GM19025 (cell line): ENCODE results near the gene TRAF6.
"Not testable (repeated sequence)": the region's sequence is repeated elsewhere in the genome, so short reads cannot be mapped to it uniquely, and the experiment has no call there.

ENCODE experiments used
- ATAC-seq: cut with Tn5 transposase; IDR thresholded peaks from one replicate; pipeline ENCODE4 v1.9.1; 2021; ENCODE audit warnings: mild to moderate bottlenecking, low read depth, moderate library complexity; ENCODE audit not compliant: unreplicated experiment

The TRAF6 gene, protein sequence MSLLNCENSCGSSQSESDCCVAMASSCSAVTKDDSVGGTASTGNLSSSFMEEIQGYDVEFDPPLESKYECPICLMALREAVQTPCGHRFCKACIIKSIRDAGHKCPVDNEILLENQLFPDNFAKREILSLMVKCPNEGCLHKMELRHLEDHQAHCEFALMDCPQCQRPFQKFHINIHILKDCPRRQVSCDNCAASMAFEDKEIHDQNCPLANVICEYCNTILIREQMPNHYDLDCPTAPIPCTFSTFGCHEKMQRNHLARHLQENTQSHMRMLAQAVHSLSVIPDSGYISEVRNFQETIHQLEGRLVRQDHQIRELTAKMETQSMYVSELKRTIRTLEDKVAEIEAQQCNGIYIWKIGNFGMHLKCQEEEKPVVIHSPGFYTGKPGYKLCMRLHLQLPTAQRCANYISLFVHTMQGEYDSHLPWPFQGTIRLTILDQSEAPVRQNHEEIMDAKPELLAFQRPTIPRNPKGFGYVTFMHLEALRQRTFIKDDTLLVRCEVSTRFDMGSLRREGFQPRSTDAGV

DNA sequence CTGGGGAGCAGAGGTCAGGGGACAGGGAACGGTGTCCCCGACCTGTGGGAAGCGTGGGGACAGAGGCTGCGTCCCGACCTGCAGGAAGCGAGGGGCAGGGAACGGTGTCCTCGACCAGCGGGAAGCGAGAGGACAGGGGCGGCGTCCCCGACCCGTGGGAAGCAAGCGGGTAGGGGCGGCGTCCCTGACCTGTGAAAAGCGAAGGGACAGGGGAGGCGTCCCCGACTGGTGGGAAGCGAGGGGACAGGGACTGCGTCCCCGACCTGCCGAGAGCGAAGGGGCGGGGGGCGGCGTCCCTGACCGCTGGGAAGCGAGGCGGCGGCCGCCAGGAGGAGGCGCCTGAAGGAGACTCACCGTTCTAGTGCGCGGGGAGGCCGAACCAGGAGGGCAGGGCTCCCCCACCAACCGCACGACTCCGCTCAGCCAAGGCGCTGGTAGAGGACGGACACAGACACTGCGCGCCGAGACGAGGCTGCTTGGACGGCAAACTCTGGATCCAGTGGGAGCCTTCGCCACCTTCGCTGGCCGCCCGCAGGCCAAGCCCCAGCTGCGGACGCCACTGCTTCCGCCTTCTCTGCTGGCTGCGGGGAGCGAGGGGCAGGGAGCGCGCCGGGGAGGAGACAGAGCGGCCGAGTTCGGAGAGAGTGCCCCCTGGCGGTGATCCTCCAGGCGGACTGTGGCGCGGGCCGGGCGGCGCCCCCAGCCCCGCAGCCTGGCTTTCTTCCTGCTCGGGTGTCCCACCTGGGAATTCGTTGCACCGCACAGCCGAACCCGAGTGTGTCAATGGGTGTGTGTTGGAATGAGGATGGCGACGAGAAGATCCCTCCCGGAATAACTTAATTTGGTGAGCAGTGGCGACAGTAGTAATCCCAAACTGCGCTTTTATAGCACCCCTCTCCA is at the start of gene TRAF6:
Gene TRAF6 (minus strand): TSS at position 579 of the 900 bp plus-strand sequence. CDS start 8,757 bp downstream, outside the sequence.
- ATAC-seq = peak; percentile 97

DNA sequence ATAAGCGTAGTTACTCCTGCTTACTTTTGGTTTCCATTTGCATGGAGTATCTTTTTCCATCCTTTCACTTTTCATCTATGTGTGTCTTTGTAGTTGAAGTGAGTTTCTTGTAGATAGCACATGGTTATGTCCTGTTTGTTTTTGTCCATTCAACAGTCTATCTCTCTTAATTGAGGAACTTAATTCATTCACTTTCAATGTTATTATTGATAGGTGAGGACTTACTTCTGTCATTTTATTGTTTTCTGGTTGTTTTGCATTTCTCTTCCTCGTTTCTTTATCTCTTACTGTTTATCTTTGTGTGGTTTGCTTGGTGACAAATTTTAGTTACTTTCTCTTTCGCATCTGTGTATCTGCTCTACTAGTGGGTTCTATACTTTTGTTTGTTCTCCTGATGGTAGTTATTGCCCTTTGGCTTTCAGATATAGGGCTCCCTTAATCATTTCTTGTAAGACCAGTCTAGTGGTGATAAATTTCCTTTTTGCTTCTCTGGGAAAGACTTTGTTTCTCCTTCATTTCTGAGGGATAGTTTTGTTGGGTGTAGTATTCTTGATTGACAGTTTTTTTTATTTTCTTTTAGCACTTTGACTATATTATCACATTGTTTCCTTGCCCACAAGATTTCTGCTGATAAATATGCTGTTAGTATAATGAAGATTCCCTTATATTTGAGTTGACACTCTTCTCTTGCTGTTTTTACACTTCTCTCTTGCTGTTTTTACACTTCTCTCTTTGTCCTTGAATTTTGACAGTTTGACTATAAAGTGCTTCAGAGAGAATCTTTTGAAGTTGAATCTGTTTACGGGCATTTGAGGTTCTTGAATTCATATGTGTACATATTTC is 48.7 kb upstream of the TRAF6 start:
- ATAC-seq = peak; percentile 94

DNA sequence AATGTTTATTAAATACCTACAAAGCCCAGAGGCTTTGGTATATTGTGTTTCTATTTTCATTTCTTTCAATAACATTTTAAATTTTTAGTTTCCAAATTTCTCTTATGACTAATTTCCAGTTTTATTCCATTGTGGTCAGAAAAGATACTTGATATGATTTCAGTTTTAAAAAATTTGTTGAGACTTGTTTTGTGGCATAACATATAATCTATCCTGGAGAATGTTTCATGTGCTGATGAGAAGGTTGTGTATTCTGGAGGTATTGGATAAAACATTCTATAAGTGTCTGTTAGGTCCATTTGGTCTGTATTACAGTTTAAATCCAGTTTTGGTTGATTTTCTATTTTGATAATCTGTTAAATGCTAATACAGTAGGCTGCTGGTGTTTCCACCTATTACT is 47.9 kb upstream of the TRAF6 start:
- no peak for ATAC-seq

DNA sequence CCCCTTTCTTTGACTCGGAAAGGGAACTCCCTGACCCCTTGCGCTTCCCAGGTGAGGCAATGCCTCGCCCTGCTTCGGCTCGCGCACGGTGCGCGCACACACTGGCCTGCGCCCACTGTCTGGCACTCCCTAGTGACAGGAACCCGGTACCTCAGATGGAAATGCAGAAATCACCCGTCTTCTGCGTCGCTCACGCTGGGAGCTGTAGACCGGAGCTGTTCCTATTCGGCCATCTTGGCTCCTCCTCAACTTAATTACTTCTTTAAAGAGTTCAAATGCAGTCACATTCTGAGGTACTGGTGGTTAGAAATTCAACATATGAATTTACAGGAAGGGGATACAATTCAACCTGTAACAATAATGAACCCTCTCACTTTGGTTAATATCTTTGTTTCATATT is 47.3 kb upstream of the TRAF6 start:
- not testable (repeated sequence) for ATAC-seq

DNA sequence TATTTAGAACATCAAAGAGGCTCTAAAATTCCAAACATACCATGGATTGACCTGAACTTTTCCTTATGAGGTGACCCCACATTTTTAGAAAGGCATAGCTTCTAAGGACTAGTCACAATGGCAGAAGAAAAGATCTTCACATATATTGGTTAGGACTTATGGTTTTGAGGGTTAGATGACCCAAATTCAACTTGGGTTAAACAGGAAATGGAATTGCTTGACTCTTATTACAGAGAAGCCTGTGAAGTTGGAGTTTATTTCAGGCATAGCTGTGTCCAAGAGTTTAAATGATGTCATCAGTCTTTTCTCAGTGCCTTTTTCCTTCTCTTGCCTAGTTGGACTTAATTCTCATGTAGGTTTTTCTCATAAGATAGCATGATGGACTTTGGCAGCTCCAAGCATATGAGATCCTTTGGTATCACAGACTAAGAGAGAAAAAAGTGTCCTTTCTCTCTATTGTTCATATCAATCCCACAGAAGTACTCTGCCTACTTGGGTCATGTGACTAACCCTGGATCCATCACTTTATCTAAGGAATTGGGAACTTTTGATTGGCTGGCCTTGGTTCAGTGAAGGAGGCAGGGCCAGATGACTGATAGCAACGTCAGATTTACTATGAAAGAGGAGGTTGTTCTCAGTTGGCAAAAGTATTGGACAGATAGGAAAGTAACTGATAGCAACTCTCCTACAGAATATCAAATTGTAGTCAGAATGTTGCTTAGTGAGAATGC is 40.5 kb upstream of the TRAF6 start:
- ATAC-seq = no peak

DNA sequence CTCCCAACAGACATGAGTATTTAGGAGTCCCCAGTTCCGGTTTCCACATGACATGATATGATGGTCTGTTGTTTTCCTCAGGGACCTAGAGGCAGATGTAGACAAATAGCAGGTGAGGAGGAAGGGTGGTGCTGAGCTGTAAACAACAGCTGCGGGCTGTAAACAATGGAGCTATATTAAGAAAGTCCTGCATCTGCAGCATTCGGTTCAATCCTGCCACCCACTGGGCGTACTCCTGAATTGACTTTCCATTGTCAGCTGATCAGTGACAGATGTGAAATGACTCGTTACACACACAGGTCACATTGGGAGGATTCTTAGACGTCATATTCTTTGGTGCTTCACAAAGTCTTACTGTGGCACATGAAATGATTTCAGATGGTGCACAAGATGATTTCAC is 30.9 kb upstream of the TRAF6 start:
- peak; percentile 96 for ATAC-seq

DNA sequence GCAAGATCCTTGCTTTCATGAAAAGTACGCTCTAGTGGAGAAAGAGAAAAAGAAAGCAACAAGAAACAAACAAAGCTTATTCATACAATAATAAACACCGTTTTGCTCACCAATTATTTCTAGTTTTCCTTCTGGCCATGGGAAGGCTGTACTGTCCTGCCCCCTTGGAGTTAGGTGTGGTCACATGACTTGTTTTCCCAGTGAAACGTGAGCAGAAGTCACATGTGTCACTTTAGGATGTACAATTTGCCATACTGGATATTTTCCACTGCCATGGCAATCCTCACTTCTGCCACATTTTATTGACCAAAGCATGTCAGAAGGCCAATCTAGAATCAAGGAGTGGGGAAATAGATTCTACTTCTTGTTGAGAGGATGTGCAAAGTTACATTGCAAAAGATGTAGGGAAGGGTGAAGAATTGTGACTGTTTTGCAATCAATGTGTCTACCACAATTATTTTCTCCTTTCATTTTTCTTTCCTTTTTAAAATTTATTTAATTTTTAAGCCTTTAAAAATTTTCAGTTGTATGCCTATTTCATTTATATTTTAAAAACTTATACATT is 24.3 kb upstream of the TRAF6 start:
- ATAC-seq = no peak

DNA sequence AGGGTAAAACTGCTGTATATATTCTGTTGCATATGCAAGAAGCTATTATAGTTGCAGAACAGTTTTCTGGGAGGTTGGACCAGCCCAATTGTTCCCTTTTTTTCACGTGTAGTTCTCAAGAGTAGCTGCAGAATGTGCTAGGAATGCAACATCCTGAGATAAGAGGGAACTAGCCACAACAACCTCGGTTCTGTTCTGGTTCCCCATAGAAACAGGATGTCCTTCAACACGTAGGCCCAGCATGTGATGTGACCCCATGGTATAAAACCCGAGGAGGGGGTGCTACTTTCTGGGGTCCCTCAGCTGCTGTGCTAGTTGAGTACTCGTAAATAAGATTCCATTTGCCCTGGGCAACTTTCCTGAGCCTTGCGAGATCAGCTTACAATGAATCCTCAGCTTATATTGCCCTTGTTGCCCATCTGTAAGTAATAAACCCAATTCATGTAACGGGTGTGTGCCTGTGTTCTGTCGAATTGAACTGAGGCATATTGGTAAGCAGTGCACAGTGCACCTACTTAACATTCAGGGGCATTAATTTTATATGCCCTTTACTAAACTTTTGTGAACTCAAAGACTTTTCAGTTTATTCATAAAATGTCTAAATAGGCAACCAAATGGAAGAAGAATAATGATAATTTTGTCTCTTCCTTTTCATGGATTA is 23.0 kb upstream of the TRAF6 start:
- ATAC-seq = no peak

DNA sequence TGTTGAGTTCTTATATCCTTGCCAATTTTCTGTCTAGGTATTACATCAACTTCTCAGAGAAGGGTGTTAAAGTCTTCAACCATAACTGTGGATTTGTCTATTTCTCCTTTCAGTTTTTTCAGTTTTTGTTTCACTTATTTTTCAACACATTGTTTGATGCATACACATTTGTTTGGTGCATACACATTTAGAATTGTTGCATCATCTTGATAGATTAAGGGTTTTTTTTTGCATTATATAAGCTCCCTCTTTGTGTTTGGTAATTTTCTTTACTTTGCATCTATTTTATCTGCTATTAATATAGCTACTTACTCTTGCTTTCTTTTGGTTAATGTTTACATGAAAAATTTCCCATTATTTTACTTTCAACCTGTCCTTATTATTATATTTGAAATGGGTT is 20.8 kb upstream of the TRAF6 start:
- ATAC-seq = no peak

DNA sequence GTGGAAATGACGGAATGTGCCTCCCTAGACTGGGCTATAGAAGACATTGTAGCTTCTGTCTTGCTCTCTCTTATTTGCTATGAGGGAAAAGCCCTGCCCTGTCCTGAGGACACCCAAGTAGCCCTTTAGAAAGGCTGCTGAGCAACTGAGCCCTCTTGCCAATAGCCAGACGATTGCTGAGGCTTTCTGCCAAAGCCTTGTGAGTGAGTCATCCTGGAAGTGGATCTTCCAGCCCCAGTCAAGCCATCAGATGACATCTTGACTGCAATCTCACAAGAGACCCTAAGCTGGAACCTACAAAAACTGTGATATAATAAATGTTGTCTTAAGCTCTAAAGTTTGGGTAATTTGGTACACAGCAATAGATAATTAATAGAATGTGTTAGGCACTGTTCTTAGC is 3.9 kb upstream of the TRAF6 start:
- no peak for ATAC-seq

DNA sequence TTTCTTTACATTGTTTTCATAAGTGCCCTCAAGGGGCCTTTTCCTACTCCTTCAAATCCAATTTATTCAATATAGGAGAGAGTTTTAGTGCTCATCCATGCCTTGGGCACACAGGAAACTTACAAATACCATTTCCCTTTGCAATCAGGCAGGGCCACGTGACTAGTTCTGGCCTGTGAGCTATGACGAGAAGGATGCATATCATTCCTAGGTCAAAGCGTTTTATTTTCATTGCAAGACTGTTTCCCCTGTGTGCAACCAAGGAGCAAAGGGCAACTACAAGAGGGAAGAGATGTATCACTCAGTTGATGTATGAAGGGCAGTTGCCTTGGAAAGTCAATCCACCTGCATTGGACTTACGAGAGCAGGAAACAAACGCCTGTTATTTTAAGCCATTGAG is 1.9 kb upstream of the TRAF6 start:
- no peak for ATAC-seq

DNA sequence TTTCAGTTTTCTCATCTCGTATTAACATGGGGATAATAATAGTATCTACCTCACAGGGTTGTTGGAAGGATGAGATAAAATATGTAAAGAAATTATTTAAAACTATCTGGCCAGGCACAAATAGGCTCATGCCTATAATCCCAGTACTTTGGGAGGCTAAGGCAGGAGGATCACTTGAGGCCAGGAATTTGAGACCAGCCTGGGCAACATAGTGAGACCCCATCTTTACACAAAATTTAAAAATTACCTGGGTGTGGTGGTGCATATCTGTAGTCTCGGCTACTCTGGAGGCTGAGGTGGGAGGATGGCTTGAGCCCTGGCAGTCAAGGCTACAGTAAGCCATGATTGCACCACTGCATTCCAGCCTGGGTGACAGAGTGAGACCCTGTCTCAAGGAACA is 990 bp upstream of the TRAF6 start:
- not testable (repeated sequence) for ATAC-seq

DNA sequence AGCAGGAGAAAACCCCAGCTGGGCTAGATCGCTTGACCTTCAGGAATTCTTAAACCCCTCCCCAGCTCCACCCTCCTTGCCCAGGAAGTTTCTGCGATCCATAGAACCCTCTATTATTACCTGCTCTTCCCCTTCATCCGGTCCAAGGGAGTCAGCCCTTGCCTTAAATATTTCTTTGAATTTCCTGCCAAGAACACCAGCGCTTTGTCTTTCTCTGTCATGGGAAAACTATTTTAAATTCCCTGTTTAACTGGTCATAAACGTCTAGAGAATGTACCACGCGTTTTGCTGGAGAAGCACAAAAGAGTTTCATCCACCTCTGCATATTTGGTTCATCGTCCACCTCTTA is 496 bp upstream of the TRAF6 start:
- ATAC-seq = no peak

DNA sequence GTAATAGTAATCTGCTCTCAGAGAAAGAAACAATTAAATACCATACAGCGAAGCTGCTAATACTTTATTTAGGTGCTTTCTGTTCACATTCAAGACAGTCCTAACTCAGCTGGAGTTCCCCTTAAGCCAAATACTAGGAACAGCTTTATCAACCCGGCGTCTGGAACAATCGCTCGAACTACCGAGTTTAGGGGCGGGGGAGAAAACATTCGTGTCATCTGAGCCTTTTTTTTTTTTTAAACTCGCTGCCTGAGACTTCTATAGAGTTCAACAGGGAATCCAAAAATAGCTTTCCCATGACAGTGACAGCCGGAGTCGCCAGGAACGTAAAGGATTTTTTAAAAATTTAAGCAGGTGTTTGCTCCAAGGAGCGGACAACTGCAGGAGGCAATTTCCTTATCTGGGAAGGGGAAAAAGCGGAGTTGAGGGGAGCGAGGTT is 852 bp downstream of the TRAF6 start:
- ATAC-seq = no peak

DNA sequence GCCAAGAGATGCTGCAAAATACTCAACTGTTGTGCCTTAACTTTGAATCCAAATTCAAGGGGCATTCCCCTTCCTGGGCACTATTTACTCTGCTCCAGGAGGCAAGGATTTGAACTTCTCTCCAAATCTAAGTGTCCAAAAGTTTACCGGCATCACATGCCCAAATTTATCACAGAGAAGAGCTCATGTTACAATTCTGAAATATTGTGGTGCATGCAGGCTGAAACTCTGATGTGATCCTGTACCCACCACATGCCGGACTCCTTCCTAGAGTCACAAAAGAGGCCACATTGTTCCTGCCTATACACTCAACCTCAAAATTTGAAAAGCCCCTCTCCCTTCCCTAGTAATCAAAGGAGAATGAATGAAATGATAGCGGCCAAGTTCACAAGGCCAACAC is 1.3 kb downstream of the TRAF6 start:
- ATAC-seq = no peak

DNA sequence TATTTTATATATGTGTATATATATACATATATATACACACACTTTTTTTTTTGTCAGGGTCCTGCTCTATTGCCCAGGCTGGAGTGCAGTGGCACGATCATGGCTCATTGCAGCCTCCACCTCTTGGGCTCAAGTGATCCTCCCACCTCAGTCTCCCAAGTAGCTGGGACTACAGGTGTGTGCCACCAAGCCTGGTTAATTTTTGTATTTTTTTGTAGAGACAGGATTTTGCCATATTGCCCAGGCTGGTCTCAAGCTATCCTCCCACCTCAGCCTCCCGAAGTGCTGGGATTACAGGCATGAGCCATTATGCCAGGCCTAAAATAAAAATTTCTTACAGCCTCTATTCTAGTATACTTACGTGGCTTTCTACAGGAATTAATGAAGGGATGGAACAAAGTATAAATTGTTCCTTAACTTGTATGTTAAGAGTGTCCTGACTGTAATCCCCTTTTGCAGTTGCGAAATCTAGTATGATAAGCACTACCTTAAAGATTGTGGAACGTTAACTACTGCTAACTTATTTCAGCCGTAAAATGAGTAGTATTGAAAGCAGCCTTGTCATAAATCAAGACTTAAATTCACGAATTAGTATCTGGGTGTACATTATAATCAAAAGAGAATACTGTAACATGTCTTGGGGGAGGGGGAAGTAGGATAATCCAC is 2.1 kb downstream of the TRAF6 start:
- no peak for ATAC-seq

DNA sequence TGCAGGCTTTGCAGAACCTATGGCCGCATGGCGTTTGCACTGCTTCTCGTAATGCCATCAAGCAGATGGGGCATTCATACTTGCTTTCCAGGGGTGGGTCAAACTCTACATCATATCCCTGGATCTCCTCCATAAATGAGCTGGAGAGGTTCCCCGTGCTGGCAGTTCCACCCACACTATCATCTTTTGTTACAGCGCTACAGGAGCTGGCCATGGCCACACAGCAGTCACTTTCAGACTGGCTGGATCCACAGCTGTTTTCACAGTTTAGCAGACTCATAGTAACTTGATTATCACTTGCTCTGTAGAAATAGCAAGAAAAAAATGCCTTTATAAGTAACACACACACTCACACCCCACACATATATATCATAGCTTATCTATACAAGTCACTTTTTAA is 8.8 kb downstream of the TRAF6 start:
- ATAC-seq = no peak

DNA sequence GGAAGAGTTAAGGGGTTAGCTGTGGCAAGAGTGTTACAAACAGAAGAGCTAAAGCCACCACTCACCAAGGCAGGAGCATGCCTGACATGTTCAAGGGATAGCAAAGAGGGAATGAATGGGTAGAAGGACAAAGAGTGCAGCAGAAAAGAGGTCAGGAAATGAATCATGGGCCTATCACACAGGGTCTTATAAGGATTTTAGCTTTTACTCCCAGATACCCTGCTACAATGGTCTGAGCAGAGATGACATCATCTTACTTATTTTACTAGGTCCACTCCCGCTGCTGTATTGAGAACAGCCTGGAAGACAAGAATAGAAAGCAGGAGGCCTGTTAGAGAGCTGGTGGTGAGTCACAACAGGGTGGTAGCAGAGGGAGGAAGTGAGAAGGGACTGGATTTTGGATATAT is 9.8 kb downstream of the TRAF6 start:
- ATAC-seq = peak; percentile 91
